Activated B cell treated with CpG ODN at 0.5 μM for 24 hours (primary cell): ENCODE measurements around the gene SLCO3A1. TPM values are rescaled to one million over a fixed set of nuclear protein-coding genes. Genes with fewer than 3 reads are reported as not detected.

Source experiments
- ATAC-seq: fragments of 200-7000 bp; cut with Tn5 transposase; one replicate; pipeline ENCODE4 v1.10.0; 2021; ENCODE audit warnings: low read depth, mild to moderate bottlenecking, moderate library complexity
- CTCF ChIA-PET: fragments of 350-600 bp; sonication (Branson Sonifier 250); formaldehyde crosslinking; loops from one replicate; lab custom pipeline; 2021; ENCODE audit warnings: antibody characterized with exemption; lab: Charles Lee
- POLR2A ChIA-PET: fragments of 350-600 bp; sonication (Branson Sonifier 250); formaldehyde crosslinking; loops from one replicate; lab custom pipeline; 2021; ENCODE audit warnings: antibody characterized with exemption; lab: Charles Lee
- DNase-seq: peaks from one replicate; pipeline ENCODE4 v3.0.0; 2022
- H3K27ac Mint-ChIP-seq: one replicate; pipeline ENCODE4 v1.8.0; 2020; ENCODE audit warnings: mixed read lengths
- H3K27me3 Mint-ChIP-seq: one replicate; pipeline ENCODE4 v1.8.0; 2021; ENCODE audit warnings: mixed read lengths
- H3K36me3 Mint-ChIP-seq: one replicate; pipeline ENCODE4 v1.8.0; 2021; ENCODE audit warnings: low read depth, mixed read lengths
- H3K4me1 Mint-ChIP-seq: one replicate; pipeline ENCODE4 v1.8.0; 2021; ENCODE audit warnings: mixed read lengths
- H3K4me3 Mint-ChIP-seq: one replicate; pipeline ENCODE4 v1.8.0; 2020; ENCODE audit warnings: mild to moderate bottlenecking, mixed read lengths
- H3K9me3 Mint-ChIP-seq: one replicate; pipeline ENCODE4 v1.8.0; 2020; ENCODE audit warnings: mixed read lengths
- intact Hi-C: fragments of 100-400 bp; cut with micrococcal nuclease; formaldehyde crosslinking; loops from one replicate; pipeline ENCODE4 v1.15.1; 2024
- total RNA-seq: library from RNA; stranded (reverse); gene quantifications from 2 replicates; pipeline ENCODE4 v1.2.3, GENCODE V29; 2022
- TF ChIP-seq, protein P1 (sequence below): fragments of 200-600 bp; IDR thresholded peaks from one replicate; pipeline ENCODE4 v1.8.0; 2022; ENCODE audit warnings: antibody characterized with exemption, mild to moderate bottlenecking

The SLCO3A1 gene
- total RNA-seq, 1 donor from 2014 or later = 0.82 TPM

DNA sequence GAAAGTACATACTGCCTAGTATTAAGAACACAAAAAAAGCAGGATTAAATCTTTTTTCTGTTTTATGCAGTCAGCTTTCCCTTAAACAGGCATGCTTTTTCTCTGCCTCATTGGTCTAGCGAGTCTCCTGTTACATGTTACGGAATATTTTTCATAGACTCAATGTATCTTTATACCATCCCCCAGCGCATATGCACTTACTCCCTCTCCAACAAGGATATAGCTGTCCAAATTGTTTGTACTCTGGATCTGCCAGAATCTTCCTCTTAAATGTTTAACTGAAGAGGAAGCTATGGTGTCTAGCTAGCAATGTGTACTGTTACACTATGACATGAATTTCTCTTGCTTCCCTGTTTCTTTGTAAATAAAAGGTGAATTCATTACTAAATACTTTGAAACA is 9.2 kb upstream of the SLCO3A1 start:
- intact Hi-C loops = no loop called here
- ChIA-PET CTCF (no interaction called here), POLR2A (no interaction called here)
- no peak overlapping the region for H3K4me3 Mint-ChIP-seq
- peaks cover 36% of the 10 kb centered on the region for H3K27me3 Mint-ChIP-seq
- peaks cover 6% of the 10 kb centered on the region for H3K9me3 Mint-ChIP-seq
- TF ChIP-seq, protein P1, sequence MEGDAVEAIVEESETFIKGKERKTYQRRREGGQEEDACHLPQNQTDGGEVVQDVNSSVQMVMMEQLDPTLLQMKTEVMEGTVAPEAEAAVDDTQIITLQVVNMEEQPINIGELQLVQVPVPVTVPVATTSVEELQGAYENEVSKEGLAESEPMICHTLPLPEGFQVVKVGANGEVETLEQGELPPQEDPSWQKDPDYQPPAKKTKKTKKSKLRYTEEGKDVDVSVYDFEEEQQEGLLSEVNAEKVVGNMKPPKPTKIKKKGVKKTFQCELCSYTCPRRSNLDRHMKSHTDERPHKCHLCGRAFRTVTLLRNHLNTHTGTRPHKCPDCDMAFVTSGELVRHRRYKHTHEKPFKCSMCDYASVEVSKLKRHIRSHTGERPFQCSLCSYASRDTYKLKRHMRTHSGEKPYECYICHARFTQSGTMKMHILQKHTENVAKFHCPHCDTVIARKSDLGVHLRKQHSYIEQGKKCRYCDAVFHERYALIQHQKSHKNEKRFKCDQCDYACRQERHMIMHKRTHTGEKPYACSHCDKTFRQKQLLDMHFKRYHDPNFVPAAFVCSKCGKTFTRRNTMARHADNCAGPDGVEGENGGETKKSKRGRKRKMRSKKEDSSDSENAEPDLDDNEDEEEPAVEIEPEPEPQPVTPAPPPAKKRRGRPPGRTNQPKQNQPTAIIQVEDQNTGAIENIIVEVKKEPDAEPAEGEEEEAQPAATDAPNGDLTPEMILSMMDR = no peak
- H3K27ac Mint-ChIP-seq = no peak overlapping the region
- ATAC-seq (no peak), DNase-seq (no peak)
- H3K36me3 Mint-ChIP-seq = no peaks in the 10 kb centered on the region
- no peaks in the 10 kb centered on the region for H3K4me1 Mint-ChIP-seq

DNA sequence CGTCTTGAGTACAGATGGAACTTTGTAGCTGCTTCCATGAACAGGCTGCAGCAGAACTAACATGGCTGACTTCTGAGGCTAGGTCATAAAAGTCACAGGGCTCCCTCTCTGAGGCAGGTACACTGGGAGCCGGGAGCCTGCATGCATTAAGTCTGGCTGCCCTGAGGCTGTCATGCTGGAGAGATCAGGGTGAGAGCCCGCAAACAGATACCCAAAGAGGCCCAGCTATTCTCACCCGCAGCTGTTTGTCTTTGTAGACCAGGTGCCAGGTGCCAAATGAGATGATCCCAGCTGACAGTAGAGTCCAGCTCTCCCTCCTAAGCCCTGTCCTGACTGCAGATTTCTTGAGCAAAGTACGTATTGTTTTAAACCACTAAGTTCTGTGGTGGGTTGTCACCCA is 8.6 kb upstream of the SLCO3A1 start:
- intact Hi-C loops = no loop called here

DNA sequence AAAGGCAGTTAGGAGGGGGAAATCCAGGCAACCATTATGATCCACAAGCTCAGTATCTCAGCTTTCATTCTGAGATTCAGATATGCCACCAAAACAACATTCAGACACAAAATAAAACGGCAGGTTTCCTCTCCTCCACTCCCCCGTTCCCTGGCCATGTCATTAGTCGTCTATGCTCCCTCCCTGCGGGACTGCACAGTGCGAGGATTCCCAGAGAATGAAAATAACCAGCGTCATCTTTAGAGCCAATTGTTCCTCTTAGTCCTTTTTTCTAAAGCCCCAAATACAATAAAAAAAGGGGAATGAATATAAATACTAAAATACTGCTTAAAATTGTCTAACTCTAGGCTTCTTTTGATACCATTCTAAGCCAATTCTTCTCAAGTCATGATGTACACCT is 7.8 kb upstream of the SLCO3A1 start:
- no peak overlapping the region for H3K27ac Mint-ChIP-seq
- TF ChIP-seq, protein P1 = no peak
- H3K27me3 Mint-ChIP-seq = peaks cover 43% of the 10 kb centered on the region
- no peak for ATAC-seq
- no peaks in the 10 kb centered on the region for H3K36me3 Mint-ChIP-seq
- intact Hi-C loops = no loop called here
- peaks cover 8% of the 10 kb centered on the region for H3K9me3 Mint-ChIP-seq
- DNase-seq = no peak
- peaks cover 2% of the 10 kb centered on the region for H3K4me1 Mint-ChIP-seq
- CTCF ChIA-PET = no interaction called here
- no peak overlapping the region for H3K4me3 Mint-ChIP-seq
- POLR2A ChIA-PET = no interaction called here

More for the DNA sequence above, 8.6 kb upstream of the SLCO3A1 start:
- ATAC-seq (no peak), DNase-seq (no peak)
- Mint-ChIP-seq H3K36me3 (no peaks in the 10 kb centered on the region), H3K4me3 (no peak overlapping the region), H3K4me1 (peaks cover under 1% of the 10 kb centered on the region), H3K9me3 (peaks cover 7% of the 10 kb centered on the region), H3K27ac (no peak overlapping the region), H3K27me3 (peaks cover 42% of the 10 kb centered on the region)
- CTCF ChIA-PET = no interaction called here
- POLR2A ChIA-PET = no interaction called here
- TF ChIP-seq, protein P1 = no peak

DNA sequence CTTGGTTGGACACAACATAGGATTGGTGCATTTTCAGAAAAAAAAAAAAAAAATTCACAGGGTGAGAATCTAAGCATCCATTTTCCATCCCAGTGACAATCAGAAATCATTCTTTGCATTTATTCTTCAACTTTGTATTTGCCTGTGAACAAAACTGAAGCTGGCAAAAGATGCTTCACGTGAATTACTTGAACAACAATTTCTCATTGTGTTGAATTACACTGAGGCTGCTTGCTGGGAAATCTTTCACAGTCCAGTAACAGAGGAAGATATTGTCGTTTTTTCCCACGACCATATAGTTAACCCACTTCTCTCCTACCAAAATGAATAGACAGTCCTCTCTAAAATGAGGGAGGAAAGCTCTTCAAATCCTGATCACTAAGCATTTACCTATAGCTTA is 4.3 kb upstream of the SLCO3A1 start:
- ChIA-PET POLR2A (no interaction called here), CTCF (interaction anchor here (1.0 kb wide), 1 partner anchor 14 kb away, joined by 3 read pairs; no protein-coding TSS in a partner anchor)
- H3K27ac Mint-ChIP-seq = no peak overlapping the region
- H3K27me3 Mint-ChIP-seq = peaks cover 52% of the 10 kb centered on the region
- H3K36me3 Mint-ChIP-seq = no peaks in the 10 kb centered on the region
- H3K9me3 Mint-ChIP-seq = peaks cover 2% of the 10 kb centered on the region
- no peak for ATAC-seq
- peaks cover 12% of the 10 kb centered on the region for H3K4me1 Mint-ChIP-seq
- H3K4me3 Mint-ChIP-seq = no peak overlapping the region
- TF ChIP-seq, protein P1 = no peak
- DNase-seq = no peak
- intact Hi-C loops = no loop called here

DNA sequence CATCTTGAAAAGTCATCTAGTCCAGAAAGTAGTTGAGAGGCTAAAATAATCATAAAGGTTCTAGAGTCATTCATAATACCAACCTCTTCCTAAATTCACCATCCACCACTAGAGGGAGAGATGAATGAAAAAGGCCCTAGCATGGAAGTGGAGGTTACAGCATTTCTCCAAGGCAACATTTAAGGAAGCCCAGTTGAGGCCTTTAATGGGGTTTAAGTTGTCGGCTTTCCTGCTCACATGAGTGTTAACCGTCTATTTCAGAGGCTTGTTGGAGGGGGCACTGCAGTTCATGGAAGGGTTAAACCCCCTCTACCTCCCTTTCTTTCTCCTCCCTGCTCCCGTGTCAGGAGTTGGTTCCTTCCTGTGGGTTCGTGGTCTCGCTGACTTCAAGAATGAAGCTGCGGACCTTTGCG is 3.8 kb upstream of the SLCO3A1 start:
- H3K36me3 Mint-ChIP-seq = no peaks in the 10 kb centered on the region
- intact Hi-C loops = loop anchor here (10.0 kb wide), 3 partner anchors 65 to 515 kb away; no protein-coding TSS in a partner anchor
- H3K27ac Mint-ChIP-seq = no peak overlapping the region
- peaks cover 17% of the 10 kb centered on the region for H3K4me1 Mint-ChIP-seq
- DNase-seq (no peak), ATAC-seq (no peak)
- peaks cover 50% of the 10 kb centered on the region for H3K27me3 Mint-ChIP-seq
- POLR2A ChIA-PET = no interaction called here
- TF ChIP-seq, protein P1 = no peak
- H3K4me3 Mint-ChIP-seq = no peak overlapping the region
- peaks cover 2% of the 10 kb centered on the region for H3K9me3 Mint-ChIP-seq
- CTCF ChIA-PET = interaction anchor here (1.0 kb wide), 1 partner anchor 14 kb away, joined by 3 read pairs; no protein-coding TSS in a partner anchor
